ENCODE measurements around the gene VPS33B. TPM values are rescaled to one million over a fixed set of nuclear protein-coding genes. Genes with fewer than 3 reads are reported as not detected.

VPS33B gene
- total and polyA plus RNA-seq, 3 donors from 2014 or later = 12.6 to 20.6 (median 16.9) TPM

GRCh38 chr15:90974216-90974615, 48.2 kb downstream of the VPS33B start:
- DNase-seq = no peak
- Histone ChIP-seq H3K9me3 (no peaks in the 10 kb centered on the region), H3K27me3 (no peaks in the 10 kb centered on the region), H3K4me3 (no peak overlapping the region), H3K36me3 (ENCODE audit: low read depth, missing control alignments) (no peaks in the 10 kb centered on the region), H3K27ac (no peak overlapping the region), H3K4me1 (no peaks in the 10 kb centered on the region)
- intact Hi-C loops (cut with DNase I; ENCODE audit: low total_unique reads) = no loop called here
- WGBS, 2 donors = 91 to 93% methylated on average over 21 of the region's 21 CpGs
- TF ChIP-seq POLR2A (IDR thresholded peaks at IDR 0.05) (no peak), CTCF (IDR thresholded peaks at IDR 0.05) (no peak)

- Histone ChIP-seq H3K27ac (no peak overlapping the region), H3K36me3 (ENCODE audit: low read depth, missing control alignments) (no peaks in the 10 kb centered on the region), H3K27me3 (no peaks in the 10 kb centered on the region), H3K4me3 (no peak overlapping the region), H3K9me3 (no peaks in the 10 kb centered on the region), H3K4me1 (no peaks in the 10 kb centered on the region)
- no peak for DNase-seq
- intact Hi-C loops (cut with DNase I; ENCODE audit: low total_unique reads) = no loop called here
- no peak for TF ChIP-seq POLR2A (IDR thresholded peaks at IDR 0.05)
- no peak for TF ChIP-seq CTCF (IDR thresholded peaks at IDR 0.05)
- WGBS, 2 donors = 97 to 99% methylated on average over 5 of the region's 5 CpGs
These were observed 50.3 kb downstream of the VPS33B start for GRCh38 chr15:90972133-90972532.

- Histone ChIP-seq H3K27me3 (no peaks in the 10 kb centered on the region), H3K27ac (no peak overlapping the region), H3K4me1 (no peaks in the 10 kb centered on the region), H3K9me3 (no peaks in the 10 kb centered on the region), H3K4me3 (no peak overlapping the region), H3K36me3 (ENCODE audit: low read depth, missing control alignments) (no peaks in the 10 kb centered on the region)
- TF ChIP-seq CTCF (IDR thresholded peaks at IDR 0.05) (no peak), POLR2A (IDR thresholded peaks at IDR 0.05) (no peak)
- no peak for DNase-seq
- 86 to 91% methylated on average over 7 of the region's 7 CpGs for WGBS, 2 donors
- intact Hi-C loops (cut with DNase I; ENCODE audit: low total_unique reads) = no loop called here
These were observed 52.1 kb downstream of the VPS33B start for GRCh38 chr15:90970274-90970673.

GRCh38 chr15:90968434-90968833, 54.0 kb downstream of the VPS33B start:
- DNase-seq = no peak
- Histone ChIP-seq H3K9me3 (no peaks in the 10 kb centered on the region), H3K36me3 (ENCODE audit: low read depth, missing control alignments) (no peaks in the 10 kb centered on the region), H3K27me3 (no peaks in the 10 kb centered on the region), H3K4me1 (no peaks in the 10 kb centered on the region), H3K4me3 (no peak overlapping the region), H3K27ac (no peak overlapping the region)
- 84 to 91% methylated on average over 1 of the region's 1 CpG for WGBS, 2 donors
- TF ChIP-seq CTCF (IDR thresholded peaks at IDR 0.05) (no peak), POLR2A (IDR thresholded peaks at IDR 0.05) (no peak)
- intact Hi-C loops (cut with DNase I; ENCODE audit: low total_unique reads) = no loop called here

- TF ChIP-seq POLR2A (IDR thresholded peaks at IDR 0.05) (no peak), CTCF (IDR thresholded peaks at IDR 0.05) (no peak)
- intact Hi-C loops (cut with DNase I; ENCODE audit: low total_unique reads) = no loop called here
- Histone ChIP-seq H3K4me1 (no peaks in the 10 kb centered on the region), H3K36me3 (ENCODE audit: low read depth, missing control alignments) (no peaks in the 10 kb centered on the region), H3K27me3 (no peaks in the 10 kb centered on the region), H3K9me3 (no peaks in the 10 kb centered on the region), H3K27ac (no peak overlapping the region), H3K4me3 (no peak overlapping the region)
- WGBS, 2 donors = 93 to 97% methylated on average over 5 of the region's 5 CpGs
- no peak for DNase-seq
These were observed 55.2 kb downstream of the VPS33B start for GRCh38 chr15:90967206-90967605.

Data from testis (tissue), 3 donors.